Measurements from ENCODE around the gene KLHL17.

KLHL17 gene

GRCh38 chr1:923131-923990, 37.0 kb upstream of the KLHL17 start, which contains the start of gene SAMD11:
Gene SAMD11, plus strand, starts transcription at chr1:923923. Its CDS starts 509 bp downstream, at chr1:924432.
- peak; percentile 38 for DNase-seq

- DNase-seq = no peak
Observed at GRCh38 chr1:923991-924655, 36.3 kb upstream of the KLHL17 start.

GRCh38 chr1:924656-925560, 35.5 kb upstream of the KLHL17 start:
- no peak for DNase-seq

GRCh38 chr1:925561-926421, 34.6 kb upstream of the KLHL17 start:
- DNase-seq = no peak

- no peak for DNase-seq
Observed at GRCh38 chr1:927234-927633, 33.1 kb upstream of the KLHL17 start.

- no peak for DNase-seq
Observed at GRCh38 chr1:927748-928147, 32.6 kb upstream of the KLHL17 start.

GRCh38 chr1:928825-929661, 31.3 kb upstream of the KLHL17 start:
- no peak for DNase-seq

GRCh38 chr1:929712-930632, 30.4 kb upstream of the KLHL17 start:
- DNase-seq = no peak

- DNase-seq = no peak
Observed at GRCh38 chr1:930633-931138, 29.7 kb upstream of the KLHL17 start.

- DNase-seq = no peak
Observed at GRCh38 chr1:931380-932172, 28.8 kb upstream of the KLHL17 start.

GRCh38 chr1:932173-932510, 28.2 kb upstream of the KLHL17 start:
- no peak for DNase-seq

- DNase-seq = no peak
Observed at GRCh38 chr1:932776-933602, 27.4 kb upstream of the KLHL17 start.

GRCh38 chr1:933603-933940, 26.8 kb upstream of the KLHL17 start:
- no peak for DNase-seq

- no peak for DNase-seq
Observed at GRCh38 chr1:934991-935750, 25.2 kb upstream of the KLHL17 start.

- no peak for DNase-seq
Observed at GRCh38 chr1:935751-936231, 24.6 kb upstream of the KLHL17 start.

GRCh38 chr1:936348-937264, 23.8 kb upstream of the KLHL17 start:
- DNase-seq = no peak
